Caco-2 (cell line): ENCODE data around the gene CACNA1G. TPM values are rescaled to one million over a fixed set of nuclear protein-coding genes. Genes with fewer than 3 reads are reported as not detected.

Experiments
- BruUV-seq: library from RNA; stranded (reverse); fragments of 400-500 nt; replicated peaks from 2 replicates; lab custom pipeline; 2021; lab: Mats Ljungman, UMichigan
- CTCF ChIA-PET: fragments of 300-600 bp; sonication (Branson Sonifier 250); formaldehyde crosslinking; loops from one replicate; lab custom pipeline; 2022; ENCODE audit warnings: antibody characterized with exemption; lab: Charles Lee
- POLR2A ChIA-PET: fragments of 300-600 bp; sonication (Branson Sonifier 250); formaldehyde crosslinking; loops from one replicate; lab custom pipeline; 2022; ENCODE audit warnings: antibody characterized with exemption; lab: Charles Lee
- DNase-seq, 2 experiments: peaks; one replicate each; pipeline versions ENCODE4 v3.0.0 to v3.0.0-alpha.2; 2020 to 2022
- H3K27me3 ChIP-seq: replicated peaks from 2 replicates; pipeline ENCODE4 v1.6.0; 2011; ENCODE audit warnings: low read length; ENCODE audit not compliant: control insufficient read depth, insufficient read depth
- H3K36me3 ChIP-seq: 2 replicates; pipeline ENCODE4 v1.5.1; 2011; ENCODE audit warnings: low read length; ENCODE audit not compliant: control insufficient read depth, insufficient read depth
- H3K4me1 ChIP-seq: fragments of 250-450 bp; sonication (Bioruptor Pico); 2 replicates; pipeline ENCODE4 v1.5.1; 2020; ENCODE audit warnings: mild to moderate bottlenecking
- H3K4me3 ChIP-seq: 2 replicates; pipeline ENCODE4 v1.5.1; 2011; ENCODE audit warnings: low read depth, mild to moderate bottlenecking, control low read depth, low read length
- H3K9me3 ChIP-seq: fragments of 250-450 bp; sonication (Bioruptor Pico); 2 replicates; pipeline ENCODE4 v1.5.1; 2020; ENCODE audit warnings: mild to moderate bottlenecking, moderate library complexity
- H3K27ac Mint-ChIP-seq: one replicate; pipeline ENCODE4 v1.8.0; 2022; ENCODE audit warnings: mixed read lengths; ENCODE audit not compliant: unreplicated experiment
- H3K27me3 Mint-ChIP-seq: one replicate; pipeline ENCODE4 v1.8.0; 2022; ENCODE audit warnings: mixed read lengths; ENCODE audit not compliant: insufficient read depth, unreplicated experiment
- H3K36me3 Mint-ChIP-seq: one replicate; pipeline ENCODE4 v1.8.0; 2022; ENCODE audit warnings: mild to moderate bottlenecking, mixed read lengths; ENCODE audit not compliant: insufficient read depth, unreplicated experiment
- H3K4me1 Mint-ChIP-seq: one replicate; pipeline ENCODE4 v1.8.0; 2022; ENCODE audit warnings: low read depth, mixed read lengths; ENCODE audit not compliant: unreplicated experiment
- H3K4me3 Mint-ChIP-seq: one replicate; pipeline ENCODE4 v1.8.0; 2022; ENCODE audit warnings: mild to moderate bottlenecking, moderate library complexity, mixed read lengths; ENCODE audit not compliant: unreplicated experiment
- H3K9me3 Mint-ChIP-seq: one replicate; pipeline ENCODE4 v1.8.0; 2022; ENCODE audit warnings: mixed read lengths; ENCODE audit not compliant: unreplicated experiment
- intact Hi-C: fragments of 100-400 bp; cut with micrococcal nuclease; formaldehyde crosslinking; loops from one replicate; pipeline ENCODE4 v1.10.0; 2022; ENCODE audit not compliant: unreplicated experiment
- total RNA-seq: library from RNA; stranded (reverse); gene quantifications from 2 replicates; pipeline ENCODE4 v1.2.3, GENCODE V29; 2022
- TF ChIP-seq, protein P1 (sequence below), 2 experiments: fragments of 200-600 bp in 1 of 2; IDR thresholded peaks; 1 replicate in 1 of 2; 2 replicates in 1 of 2; pipeline versions ENCODE4 v1.5.1 to v1.8.0; 2011 to 2022; ENCODE audit warnings: antibody characterized with exemption in 1 of 2, control low read depth in 1 of 2, inconsistent platforms in 1 of 2, low read depth in 1 of 2, low read length in 1 of 2, mild to moderate bottlenecking in 1 of 2, moderate library complexity in 1 of 2; ENCODE audit not compliant: insufficient read depth in 1 of 2, severe bottlenecking in 1 of 2, unreplicated experiment in 1 of 2

The CACNA1G gene
- total RNA-seq, 1 experiment from 2014 or later = 1.4 TPM

DNA sequence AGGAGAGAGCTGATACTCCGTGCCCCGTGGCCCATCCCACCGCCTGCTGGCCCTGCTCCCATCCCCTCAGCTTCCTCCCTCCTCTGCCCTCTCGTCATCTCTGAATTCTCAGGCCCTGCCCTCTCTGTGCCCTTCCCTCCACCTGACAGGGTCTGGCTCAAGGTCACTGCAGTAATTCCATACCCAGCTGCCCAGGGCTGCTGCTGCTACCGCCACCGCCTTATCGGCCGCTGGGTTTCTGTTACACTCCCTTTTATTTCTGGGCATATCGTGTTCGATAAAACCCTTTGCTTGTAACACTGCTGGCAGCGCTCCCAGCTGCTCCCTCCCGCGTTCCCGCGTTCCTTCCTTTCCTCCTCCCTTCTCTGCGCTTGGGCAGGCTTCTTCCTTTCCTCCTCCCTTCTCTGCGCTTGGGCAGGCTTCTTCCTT lies 26.8 kb upstream of the CACNA1G start:
- TF ChIP-seq, protein P1, sequence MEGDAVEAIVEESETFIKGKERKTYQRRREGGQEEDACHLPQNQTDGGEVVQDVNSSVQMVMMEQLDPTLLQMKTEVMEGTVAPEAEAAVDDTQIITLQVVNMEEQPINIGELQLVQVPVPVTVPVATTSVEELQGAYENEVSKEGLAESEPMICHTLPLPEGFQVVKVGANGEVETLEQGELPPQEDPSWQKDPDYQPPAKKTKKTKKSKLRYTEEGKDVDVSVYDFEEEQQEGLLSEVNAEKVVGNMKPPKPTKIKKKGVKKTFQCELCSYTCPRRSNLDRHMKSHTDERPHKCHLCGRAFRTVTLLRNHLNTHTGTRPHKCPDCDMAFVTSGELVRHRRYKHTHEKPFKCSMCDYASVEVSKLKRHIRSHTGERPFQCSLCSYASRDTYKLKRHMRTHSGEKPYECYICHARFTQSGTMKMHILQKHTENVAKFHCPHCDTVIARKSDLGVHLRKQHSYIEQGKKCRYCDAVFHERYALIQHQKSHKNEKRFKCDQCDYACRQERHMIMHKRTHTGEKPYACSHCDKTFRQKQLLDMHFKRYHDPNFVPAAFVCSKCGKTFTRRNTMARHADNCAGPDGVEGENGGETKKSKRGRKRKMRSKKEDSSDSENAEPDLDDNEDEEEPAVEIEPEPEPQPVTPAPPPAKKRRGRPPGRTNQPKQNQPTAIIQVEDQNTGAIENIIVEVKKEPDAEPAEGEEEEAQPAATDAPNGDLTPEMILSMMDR (IDR thresholded peaks at IDR 0.05; ENCODE audit: insufficient read depth in 1 of 2, low read depth in 1 of 2, low read length in 1 of 2, severe bottlenecking in 1 of 2, unreplicated experiment in 1 of 2) = no peak
- ChIA-PET POLR2A (interaction anchor here (2.2 kb wide), 1 partner anchor 9 kb away, joined by 20 read pairs; no protein-coding TSS in a partner anchor), CTCF (interaction anchor here (0.7 to 4.0 kb wide), 5 partner anchors 8 to 54 kb away, joined by 3 to 27 read pairs (median 5); no protein-coding TSS in a partner anchor)
- Mint-ChIP-seq H3K36me3 (peaks cover 41% of the 10 kb centered on the region), H3K27ac (peak overlapping the region; percentile 16), H3K4me1 (peaks cover 44% of the 10 kb centered on the region), H3K9me3 (no peaks in the 10 kb centered on the region), H3K27me3 (no peaks in the 10 kb centered on the region), H3K4me3 (peak overlapping the region; percentile 87)
- H3K4me1 ChIP-seq = peaks cover 43% of the 10 kb centered on the region
- DNase-seq = no peak
- BruUV-seq = no TSS peak
- intact Hi-C loops = loop anchor here (2.0 kb wide), 1 partner anchor 51 kb away; no protein-coding TSS in a partner anchor
- H3K27me3 ChIP-seq = no peaks in the 10 kb centered on the region
- H3K9me3 ChIP-seq = no peaks in the 10 kb centered on the region
- no peaks in the 10 kb centered on the region for H3K36me3 ChIP-seq
- peak overlapping the region; percentile 82 for H3K4me3 ChIP-seq

DNA sequence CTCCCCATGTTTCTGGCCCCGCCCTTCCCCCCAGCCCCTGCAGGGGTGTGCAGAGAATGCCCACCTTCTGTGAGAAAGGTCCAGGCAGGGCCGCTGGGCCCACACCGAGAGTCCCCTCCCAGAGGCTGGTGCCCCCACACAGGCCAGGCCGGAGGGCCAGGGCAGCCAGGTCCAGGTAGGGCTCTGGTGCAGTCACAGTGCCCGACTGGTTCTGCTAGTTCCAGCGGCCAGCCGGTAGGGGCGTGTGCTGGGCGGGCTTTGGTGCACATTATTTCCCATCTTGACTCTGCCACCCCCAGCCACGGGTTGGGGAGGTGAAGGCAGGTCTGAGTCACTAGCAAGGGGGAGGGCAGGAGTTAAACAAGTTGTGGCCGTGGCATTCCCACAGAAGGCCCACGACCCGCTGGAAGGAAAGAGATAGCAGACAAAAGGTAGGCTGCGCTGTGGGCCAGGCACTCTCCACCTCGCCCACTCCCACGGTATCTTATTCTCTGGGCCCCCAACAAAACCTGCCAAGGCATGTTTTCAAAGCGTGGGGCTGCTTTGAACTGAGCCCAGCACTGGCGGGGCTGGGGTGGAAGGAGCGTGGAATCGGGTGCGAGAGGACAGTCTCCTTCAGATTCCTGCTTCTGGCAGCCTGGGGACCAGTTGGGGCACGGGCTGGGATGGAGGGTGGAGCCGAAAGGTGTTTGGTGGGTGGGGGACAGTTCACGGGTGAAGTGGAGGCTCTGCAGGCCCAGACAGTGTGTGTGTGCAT lies 26.1 kb upstream of the CACNA1G start:
- no TSS peak for BruUV-seq
- Histone ChIP-seq H3K9me3 (no peaks in the 10 kb centered on the region), H3K36me3 (no peaks in the 10 kb centered on the region), H3K27me3 (no peaks in the 10 kb centered on the region), H3K4me1 (peaks cover 47% of the 10 kb centered on the region), H3K4me3 (no peak overlapping the region)
- H3K9me3 Mint-ChIP-seq = no peaks in the 10 kb centered on the region
- H3K4me3 Mint-ChIP-seq = peak overlapping the region; percentile 87
- TF ChIP-seq, protein P1 (IDR thresholded peaks at IDR 0.05; ENCODE audit: insufficient read depth in 1 of 2, low read depth in 1 of 2, low read length in 1 of 2, severe bottlenecking in 1 of 2, unreplicated experiment in 1 of 2) = peak; percentile 37 to 72
- peak; percentile 68 to 72 for DNase-seq
- H3K27ac Mint-ChIP-seq = peak overlapping the region; percentile 16
- no peaks in the 10 kb centered on the region for H3K27me3 Mint-ChIP-seq
- peaks cover 46% of the 10 kb centered on the region for H3K4me1 Mint-ChIP-seq
- H3K36me3 Mint-ChIP-seq = peaks cover 41% of the 10 kb centered on the region
- intact Hi-C loops = no loop called here
- ChIA-PET POLR2A (no interaction called here), CTCF (interaction anchor here (1.8 to 4.0 kb wide), 2 partner anchors 8 to 55 kb away, joined by 7 to 27 read pairs; no protein-coding TSS in a partner anchor)

DNA sequence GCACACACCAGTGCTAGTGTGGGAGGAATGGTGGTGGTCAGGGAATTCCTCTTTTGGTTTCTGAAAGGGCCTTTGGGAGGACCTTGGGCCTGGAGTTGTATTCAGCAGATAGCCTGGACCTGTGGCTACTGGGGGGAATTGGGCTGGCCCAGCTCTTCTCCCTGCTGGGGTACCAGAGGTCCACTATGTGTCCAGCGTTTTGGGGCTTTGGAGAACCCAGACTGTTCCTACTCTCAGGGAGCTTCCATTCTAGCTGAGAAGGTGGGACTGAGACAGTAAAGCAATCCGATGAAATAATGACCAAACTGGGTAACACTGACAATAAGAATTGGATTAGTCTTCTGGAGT lies 25.6 kb upstream of the CACNA1G start:
- peak overlapping the region; percentile 16 for H3K27ac Mint-ChIP-seq
- no peak for DNase-seq

More for the DNA sequence above, 25.6 kb upstream of the CACNA1G start:
- ChIA-PET POLR2A (no interaction called here), CTCF (no interaction called here)
- BruUV-seq = no TSS peak
- H3K9me3 Mint-ChIP-seq = no peaks in the 10 kb centered on the region
- no peaks in the 10 kb centered on the region for H3K27me3 ChIP-seq
- TF ChIP-seq, protein P1 (IDR thresholded peaks at IDR 0.05; ENCODE audit: insufficient read depth in 1 of 2, low read depth in 1 of 2, low read length in 1 of 2, severe bottlenecking in 1 of 2, unreplicated experiment in 1 of 2) = no peak
- peaks cover 50% of the 10 kb centered on the region for H3K4me1 Mint-ChIP-seq
- peaks cover 46% of the 10 kb centered on the region for H3K36me3 Mint-ChIP-seq
- peaks cover 52% of the 10 kb centered on the region for H3K4me1 ChIP-seq
- intact Hi-C loops = no loop called here
- H3K27me3 Mint-ChIP-seq = no peaks in the 10 kb centered on the region
- H3K36me3 ChIP-seq = no peaks in the 10 kb centered on the region
- H3K4me3 ChIP-seq = no peak overlapping the region
- H3K4me3 Mint-ChIP-seq = no peak overlapping the region
- no peaks in the 10 kb centered on the region for H3K9me3 ChIP-seq
